Keratinocyte (primary cell): Measurements from ENCODE around the gene LENG1.

Experiments
- EZH2 ChIP-seq: IDR thresholded peaks from one replicate; pipeline ENCODE4 v1.6.1; 2012; ENCODE audit warnings: inconsistent platforms, mild to moderate bottlenecking, low read length, moderate library complexity
- TF ChIP-seq, protein P1 (sequence below), 3 experiments: IDR thresholded peaks in 1 of 3; conservative IDR thresholded peaks in 1 of 3; optimal IDR thresholded peaks in 1 of 3; 2 replicates in 2 of 3; 3 replicates in 1 of 3; pipeline versions ENCODE3 to v1.5.1; 2011; ENCODE audit warnings: low read length in 3 of 3, mild to moderate bottlenecking in 3 of 3, moderate library complexity in 2 of 3, control low read depth in 1 of 3, inconsistent platforms in 1 of 3; ENCODE audit not compliant: insufficient read depth in 2 of 3; ENCODE audit errors: extremely low read depth in 1 of 3

DNA sequence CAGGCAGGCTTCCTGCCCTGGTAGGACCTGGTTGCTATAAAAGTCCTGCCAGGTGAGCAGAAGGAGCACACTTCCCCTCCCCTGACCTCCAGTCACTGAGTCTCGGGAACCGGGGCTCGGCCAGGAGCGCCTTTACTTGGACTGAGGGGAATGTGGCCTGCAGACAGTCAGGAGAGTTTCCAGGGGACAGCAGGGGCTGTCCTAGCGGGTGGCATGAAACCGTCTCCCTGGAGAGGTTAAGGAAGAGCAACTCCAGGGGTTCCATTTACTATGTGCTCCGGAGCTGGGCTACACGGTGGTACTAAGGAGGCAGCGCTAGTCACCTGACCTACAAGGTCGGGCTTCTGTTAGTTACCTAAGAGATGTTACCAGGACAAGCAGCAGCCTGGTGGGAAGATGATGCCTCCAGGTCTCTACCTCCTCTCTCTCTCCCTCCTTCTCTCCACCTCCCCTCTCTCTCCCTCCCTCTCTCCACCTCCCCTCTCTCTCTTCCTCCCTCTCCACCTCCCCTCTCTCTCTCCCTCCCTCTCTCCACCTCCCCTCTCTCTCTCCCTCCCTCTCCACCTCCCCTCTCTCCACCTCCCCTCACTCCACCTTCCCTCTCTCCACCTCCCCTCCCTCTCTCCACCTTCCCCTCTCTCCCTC lies 26.1 kb downstream of the LENG1 start:
- TF ChIP-seq, protein P1, sequence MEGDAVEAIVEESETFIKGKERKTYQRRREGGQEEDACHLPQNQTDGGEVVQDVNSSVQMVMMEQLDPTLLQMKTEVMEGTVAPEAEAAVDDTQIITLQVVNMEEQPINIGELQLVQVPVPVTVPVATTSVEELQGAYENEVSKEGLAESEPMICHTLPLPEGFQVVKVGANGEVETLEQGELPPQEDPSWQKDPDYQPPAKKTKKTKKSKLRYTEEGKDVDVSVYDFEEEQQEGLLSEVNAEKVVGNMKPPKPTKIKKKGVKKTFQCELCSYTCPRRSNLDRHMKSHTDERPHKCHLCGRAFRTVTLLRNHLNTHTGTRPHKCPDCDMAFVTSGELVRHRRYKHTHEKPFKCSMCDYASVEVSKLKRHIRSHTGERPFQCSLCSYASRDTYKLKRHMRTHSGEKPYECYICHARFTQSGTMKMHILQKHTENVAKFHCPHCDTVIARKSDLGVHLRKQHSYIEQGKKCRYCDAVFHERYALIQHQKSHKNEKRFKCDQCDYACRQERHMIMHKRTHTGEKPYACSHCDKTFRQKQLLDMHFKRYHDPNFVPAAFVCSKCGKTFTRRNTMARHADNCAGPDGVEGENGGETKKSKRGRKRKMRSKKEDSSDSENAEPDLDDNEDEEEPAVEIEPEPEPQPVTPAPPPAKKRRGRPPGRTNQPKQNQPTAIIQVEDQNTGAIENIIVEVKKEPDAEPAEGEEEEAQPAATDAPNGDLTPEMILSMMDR (optimal IDR thresholded peaks at IDR 0.05 in 1 of 3, IDR thresholded peaks at IDR 0.05 in 1 of 3, conservative IDR thresholded peaks at IDR 0.05 in 1 of 3; ENCODE audit: extremely low read depth in 1 of 3, insufficient read depth in 2 of 3, low read length in 3 of 3): no peak
- TF ChIP-seq EZH2: no peak
